ENCODE results near the gene LUC7L2. TPM values are rescaled to one million over a fixed set of nuclear protein-coding genes. Genes with fewer than 3 reads are reported as not detected.

Gene LUC7L2
- total and polyA plus RNA-seq, 11 donors, result 29.4 to 55.4 (median 46.2) TPM

DNA sequence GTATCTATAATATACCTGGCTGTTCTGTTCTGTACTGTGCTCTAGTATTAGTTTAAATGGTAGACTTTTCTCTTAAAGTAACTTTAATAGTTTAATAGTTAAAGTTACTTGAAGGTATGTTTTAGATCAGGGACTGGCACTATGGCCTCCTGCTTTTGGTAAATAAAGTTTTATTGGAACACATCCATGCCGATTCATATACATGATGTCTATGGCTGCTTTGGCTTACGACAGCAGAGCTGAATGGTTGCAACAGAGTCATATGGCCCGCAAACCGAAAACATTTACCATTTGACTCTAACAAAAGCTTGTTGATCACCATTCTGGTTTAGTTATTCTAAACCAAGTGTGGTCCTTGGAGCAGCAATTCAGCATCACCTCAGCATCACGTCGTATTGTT is 6.7 kb downstream of the LUC7L2 start:
- peaks cover 0 to 50% (median 20%) of the 10 kb centered on the region in 9 donors for H3K36me3 ChIP-seq
- TF ChIP-seq, protein P1, sequence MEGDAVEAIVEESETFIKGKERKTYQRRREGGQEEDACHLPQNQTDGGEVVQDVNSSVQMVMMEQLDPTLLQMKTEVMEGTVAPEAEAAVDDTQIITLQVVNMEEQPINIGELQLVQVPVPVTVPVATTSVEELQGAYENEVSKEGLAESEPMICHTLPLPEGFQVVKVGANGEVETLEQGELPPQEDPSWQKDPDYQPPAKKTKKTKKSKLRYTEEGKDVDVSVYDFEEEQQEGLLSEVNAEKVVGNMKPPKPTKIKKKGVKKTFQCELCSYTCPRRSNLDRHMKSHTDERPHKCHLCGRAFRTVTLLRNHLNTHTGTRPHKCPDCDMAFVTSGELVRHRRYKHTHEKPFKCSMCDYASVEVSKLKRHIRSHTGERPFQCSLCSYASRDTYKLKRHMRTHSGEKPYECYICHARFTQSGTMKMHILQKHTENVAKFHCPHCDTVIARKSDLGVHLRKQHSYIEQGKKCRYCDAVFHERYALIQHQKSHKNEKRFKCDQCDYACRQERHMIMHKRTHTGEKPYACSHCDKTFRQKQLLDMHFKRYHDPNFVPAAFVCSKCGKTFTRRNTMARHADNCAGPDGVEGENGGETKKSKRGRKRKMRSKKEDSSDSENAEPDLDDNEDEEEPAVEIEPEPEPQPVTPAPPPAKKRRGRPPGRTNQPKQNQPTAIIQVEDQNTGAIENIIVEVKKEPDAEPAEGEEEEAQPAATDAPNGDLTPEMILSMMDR (IDR thresholded peaks at IDR 0.05), result no peak
- H3K4me1 ChIP-seq, result peaks cover 2 to 94% (median 64%) of the 10 kb centered on the region in 12 donors
- intact Hi-C loops (cut with DNase I), result no loop called here
- H3K4me3 ChIP-seq, result no peak overlapping the region
- no peaks in the 10 kb centered on the region for H3K27me3 ChIP-seq
- H3K9me3 ChIP-seq, result no peaks in the 10 kb centered on the region
- ATAC-seq (no peak), DNase-seq (no peak)
- WGBS, 4 donors, result 92 to 97% (median 94%) methylated on average over 6 of the region's 6 CpGs
- no peak overlapping the region for H3K27ac ChIP-seq

DNA sequence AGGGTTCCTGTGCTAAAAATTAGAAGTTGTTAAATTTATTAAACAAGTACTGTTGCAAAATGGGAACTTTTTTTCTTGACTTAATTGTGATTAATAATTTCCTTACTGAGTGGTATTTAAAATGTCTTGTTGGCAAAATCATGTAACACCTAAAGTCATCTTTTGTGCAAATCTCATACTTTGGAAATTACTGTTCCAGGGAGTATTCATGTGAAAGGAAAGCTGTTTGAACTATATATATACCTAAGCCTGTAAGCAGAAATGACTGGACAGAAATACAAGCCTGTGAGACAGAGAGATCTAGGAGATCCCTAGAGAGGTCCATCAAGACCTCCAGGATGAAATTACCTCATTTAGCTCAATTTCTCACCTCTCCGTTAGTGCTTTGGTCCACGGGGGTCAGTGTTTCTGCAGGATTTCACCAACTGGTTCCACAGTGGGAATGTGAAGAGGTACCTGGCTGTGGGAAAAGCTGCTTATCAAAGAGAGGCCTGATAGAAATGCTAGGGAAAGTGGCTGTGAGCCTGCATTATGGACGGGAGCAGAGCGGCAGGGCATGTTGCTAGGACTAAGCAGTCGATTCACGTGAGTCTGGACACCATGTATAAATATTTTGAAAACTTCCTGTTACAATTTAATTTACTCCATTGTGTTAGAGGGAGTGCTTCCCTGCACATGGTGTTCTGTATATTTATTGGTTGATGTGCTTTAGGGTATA is 7.9 kb downstream of the LUC7L2 start:
- Histone ChIP-seq H3K27me3 (no peaks in the 10 kb centered on the region), H3K4me3 (no peak overlapping the region), H3K4me1 (peaks cover 5 to 94% (median 59%) of the 10 kb centered on the region in 12 donors), H3K9me3 (no peaks in the 10 kb centered on the region), H3K27ac (peak overlapping the region in 2 of 12 donors; percentile 7), H3K36me3 (peaks cover 0 to 53% (median 20%) of the 10 kb centered on the region in 9 donors)
- DNase-seq (no peak), ATAC-seq (peak in 2 of 4 donors; percentile 32 to 40)
- intact Hi-C loops (cut with DNase I), result no loop called here
- 35 to 54% (median 44%) methylated on average over 6 of the region's 6 CpGs for WGBS, 4 donors
- TF ChIP-seq POLR2A (IDR thresholded peaks at IDR 0.05), result no peak
- TF ChIP-seq, protein P1 (IDR thresholded peaks at IDR 0.05), result no peak

DNA sequence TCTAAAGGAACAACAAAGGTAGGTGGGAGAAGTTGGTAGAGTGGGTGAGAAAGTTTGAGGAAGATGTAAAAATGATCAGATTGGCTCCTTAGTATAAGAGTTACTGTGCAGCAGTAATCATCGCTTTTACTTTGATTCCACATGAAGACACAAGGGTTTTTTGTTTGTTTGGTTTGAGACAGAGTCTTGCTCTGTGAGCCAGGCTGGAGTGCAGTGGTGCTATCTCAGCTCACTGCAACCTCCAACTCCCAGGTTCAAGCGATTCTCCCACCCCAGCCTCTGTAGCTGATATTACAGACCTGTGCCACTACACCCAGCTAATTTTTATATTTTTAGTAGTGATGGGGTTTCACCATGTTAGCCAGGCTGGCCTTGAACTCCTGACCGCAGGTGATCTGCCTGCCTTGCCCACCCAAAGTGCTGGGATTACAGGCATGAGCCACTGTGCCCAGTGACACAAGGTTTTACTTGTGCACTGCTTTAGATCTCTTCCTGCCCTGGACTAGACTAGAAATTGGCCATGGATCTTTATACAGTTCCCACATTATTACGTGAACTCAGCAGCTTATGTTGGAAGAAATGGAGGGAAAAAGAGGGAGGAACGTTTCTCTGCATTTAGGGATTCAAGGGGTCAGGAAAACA is 10.7 kb downstream of the LUC7L2 start:
- ATAC-seq (peak in 1 of 4 donors; percentile 27), DNase-seq (no peak)
- Histone ChIP-seq H3K27me3 (no peaks in the 10 kb centered on the region), H3K9me3 (no peaks in the 10 kb centered on the region), H3K4me1 (peaks cover 2 to 97% (median 65%) of the 10 kb centered on the region in 12 donors), H3K36me3 (peaks cover 0 to 42% (median 7%) of the 10 kb centered on the region in 9 donors), H3K4me3 (no peak overlapping the region), H3K27ac (no peak overlapping the region)
- TF ChIP-seq POLR2A (IDR thresholded peaks at IDR 0.05), result no peak
- TF ChIP-seq, protein P1 (IDR thresholded peaks at IDR 0.05), result no peak
- intact Hi-C loops (cut with DNase I), result loop anchor here in 1 of 10 donors (5.0 kb wide), 1 partner anchor 52 kb away; no protein-coding TSS in a partner anchor
- 68 to 79% (median 74%) methylated on average over 5 of the region's 5 CpGs for WGBS, 4 donors

DNA sequence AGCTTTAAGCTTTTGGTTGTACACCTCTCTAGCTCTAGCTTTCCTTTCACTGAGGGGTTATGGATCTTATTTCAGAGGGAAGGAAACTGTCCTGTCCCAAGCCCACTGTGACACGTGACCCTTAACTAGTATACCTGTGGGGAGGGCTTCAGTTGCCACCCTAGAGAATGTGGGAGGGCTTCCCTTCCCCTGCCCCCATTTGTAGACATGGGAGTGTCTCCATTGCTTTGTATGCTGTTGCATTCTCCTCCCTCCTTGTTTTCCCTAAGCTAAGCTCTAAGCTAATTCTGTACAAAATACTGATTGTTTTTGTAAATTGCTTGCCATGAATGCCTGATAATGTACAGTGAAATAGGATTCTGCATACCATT is 11.2 kb downstream of the LUC7L2 start:
- 79 to 92% (median 83%) methylated on average over 1 of the region's 1 CpG for WGBS, 4 donors
- DNase-seq (no peak), ATAC-seq (peak in 1 of 4 donors; percentile 18)
- H3K27ac ChIP-seq, result no peak overlapping the region
- peaks cover 0 to 43% (median 11%) of the 10 kb centered on the region in 9 donors for H3K36me3 ChIP-seq
- TF ChIP-seq POLR2A (IDR thresholded peaks at IDR 0.05), result no peak
- TF ChIP-seq, protein P1 (IDR thresholded peaks at IDR 0.05), result no peak
- intact Hi-C loops (cut with DNase I), result loop anchor here in 1 of 10 donors (5.0 kb wide), 1 partner anchor 51 kb away; no protein-coding TSS in a partner anchor
- H3K27me3 ChIP-seq, result no peaks in the 10 kb centered on the region
- peaks cover 2 to 96% (median 64%) of the 10 kb centered on the region in 12 donors for H3K4me1 ChIP-seq
- H3K4me3 ChIP-seq, result no peak overlapping the region
- H3K9me3 ChIP-seq, result no peaks in the 10 kb centered on the region

All from heart left ventricle (tissue), 16 donors.